GM06990 (cell line): ENCODE data around the gene CAPN14.

Source experiments
- DNase-seq: peaks from one replicate; pipeline ENCODE4 v3.0.0-alpha.2; 2011; ENCODE audit not compliant: insufficient read length; ENCODE audit errors: extremely low read depth
- H3K27me3 ChIP-seq: replicated peaks from 2 replicates; pipeline ENCODE4 v1.6.0; 2011; ENCODE audit warnings: low read length; ENCODE audit not compliant: control insufficient read depth, insufficient read depth
- H3K36me3 ChIP-seq: 2 replicates; pipeline ENCODE4 v1.5.1; 2011; ENCODE audit warnings: low read length; ENCODE audit not compliant: control insufficient read depth, insufficient read depth
- H3K4me3 ChIP-seq: replicated peaks from 2 replicates; pipeline ENCODE4 v1.5.1; 2011; ENCODE audit warnings: low read depth, mild to moderate bottlenecking, control low read depth, low read length
- CTCF ChIP-seq: IDR thresholded peaks from 2 replicates; pipeline ENCODE4 v1.5.1; 2011; ENCODE audit warnings: low read length, control low read depth, mild to moderate bottlenecking, inconsistent platforms; ENCODE audit not compliant: insufficient read depth, poor library complexity, severe bottlenecking

The CAPN14 gene

GRCh38 chr2:31125918-31126695 is 91.2 kb downstream of the CAPN14 start:
- TF ChIP-seq CTCF: no peak
- H3K4me3 ChIP-seq: no peak overlapping the region
- peaks cover 2% of the 10 kb centered on the region; the same call in 1 of the 2 replicates for H3K27me3 ChIP-seq
- no peak for DNase-seq
- H3K36me3 ChIP-seq: no peaks in the 10 kb centered on the region

GRCh38 chr2:31124904-31125303 is 92.4 kb downstream of the CAPN14 start:
- Histone ChIP-seq H3K4me3 (no peak overlapping the region), H3K27me3 (peaks cover 2% of the 10 kb centered on the region; the same call in 1 of the 2 replicates), H3K36me3 (no peaks in the 10 kb centered on the region)
- TF ChIP-seq CTCF: no peak
- no peak for DNase-seq
